ENCODE data around the gene PPFIA3.

DNA sequence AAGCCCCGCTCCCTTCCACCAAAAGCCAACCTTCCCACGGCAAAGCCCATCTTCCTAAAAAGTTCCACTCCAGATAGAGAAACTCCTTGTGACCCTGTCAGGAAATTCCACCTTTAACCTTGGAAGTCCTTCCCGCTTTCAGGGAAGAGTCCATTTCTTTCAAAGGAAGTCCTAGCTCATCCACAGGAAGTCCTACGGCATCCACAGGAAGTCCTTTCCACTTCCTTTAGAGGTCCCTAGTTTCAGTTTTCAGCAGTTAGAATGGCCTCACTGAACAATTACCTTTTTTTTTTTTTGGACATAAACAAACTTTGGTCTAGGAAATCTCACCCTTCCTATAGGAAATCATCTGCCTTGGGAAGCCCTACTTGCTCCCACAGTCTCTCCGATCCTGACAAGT lies 69.9 kb downstream of the PPFIA3 start:
- TF ChIP-seq, protein P1, sequence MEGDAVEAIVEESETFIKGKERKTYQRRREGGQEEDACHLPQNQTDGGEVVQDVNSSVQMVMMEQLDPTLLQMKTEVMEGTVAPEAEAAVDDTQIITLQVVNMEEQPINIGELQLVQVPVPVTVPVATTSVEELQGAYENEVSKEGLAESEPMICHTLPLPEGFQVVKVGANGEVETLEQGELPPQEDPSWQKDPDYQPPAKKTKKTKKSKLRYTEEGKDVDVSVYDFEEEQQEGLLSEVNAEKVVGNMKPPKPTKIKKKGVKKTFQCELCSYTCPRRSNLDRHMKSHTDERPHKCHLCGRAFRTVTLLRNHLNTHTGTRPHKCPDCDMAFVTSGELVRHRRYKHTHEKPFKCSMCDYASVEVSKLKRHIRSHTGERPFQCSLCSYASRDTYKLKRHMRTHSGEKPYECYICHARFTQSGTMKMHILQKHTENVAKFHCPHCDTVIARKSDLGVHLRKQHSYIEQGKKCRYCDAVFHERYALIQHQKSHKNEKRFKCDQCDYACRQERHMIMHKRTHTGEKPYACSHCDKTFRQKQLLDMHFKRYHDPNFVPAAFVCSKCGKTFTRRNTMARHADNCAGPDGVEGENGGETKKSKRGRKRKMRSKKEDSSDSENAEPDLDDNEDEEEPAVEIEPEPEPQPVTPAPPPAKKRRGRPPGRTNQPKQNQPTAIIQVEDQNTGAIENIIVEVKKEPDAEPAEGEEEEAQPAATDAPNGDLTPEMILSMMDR (IDR thresholded peaks at IDR 0.05): no peak
- TF ChIP-seq POLR2A (IDR thresholded peaks at IDR 0.05) (no peak), EP300 (IDR thresholded peaks at IDR 0.05) (no peak)

All from tibial nerve (tissue), 4 donors.